ENCODE data around the gene CDH8.
A peak's percentile ranks its signal among the peaks of the same experiment; 100 is the strongest.

The CDH8 gene

GRCh38 chr16:62036101-62036801, at the start of gene CDH8:
TSS of gene CDH8 (minus strand) at chr16:62036438. CDS start at chr16:62021403, 15,035 bp downstream.
- TF ChIP-seq, protein P1, sequence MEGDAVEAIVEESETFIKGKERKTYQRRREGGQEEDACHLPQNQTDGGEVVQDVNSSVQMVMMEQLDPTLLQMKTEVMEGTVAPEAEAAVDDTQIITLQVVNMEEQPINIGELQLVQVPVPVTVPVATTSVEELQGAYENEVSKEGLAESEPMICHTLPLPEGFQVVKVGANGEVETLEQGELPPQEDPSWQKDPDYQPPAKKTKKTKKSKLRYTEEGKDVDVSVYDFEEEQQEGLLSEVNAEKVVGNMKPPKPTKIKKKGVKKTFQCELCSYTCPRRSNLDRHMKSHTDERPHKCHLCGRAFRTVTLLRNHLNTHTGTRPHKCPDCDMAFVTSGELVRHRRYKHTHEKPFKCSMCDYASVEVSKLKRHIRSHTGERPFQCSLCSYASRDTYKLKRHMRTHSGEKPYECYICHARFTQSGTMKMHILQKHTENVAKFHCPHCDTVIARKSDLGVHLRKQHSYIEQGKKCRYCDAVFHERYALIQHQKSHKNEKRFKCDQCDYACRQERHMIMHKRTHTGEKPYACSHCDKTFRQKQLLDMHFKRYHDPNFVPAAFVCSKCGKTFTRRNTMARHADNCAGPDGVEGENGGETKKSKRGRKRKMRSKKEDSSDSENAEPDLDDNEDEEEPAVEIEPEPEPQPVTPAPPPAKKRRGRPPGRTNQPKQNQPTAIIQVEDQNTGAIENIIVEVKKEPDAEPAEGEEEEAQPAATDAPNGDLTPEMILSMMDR (IDR thresholded peaks at IDR 0.05; ENCODE audit: control insufficient read depth, insufficient read depth, low read depth, low read length, missing control alignments), result no peak
- DNase-seq (ENCODE audit: low read depth), result no peak
- no peak within 1 kb of the TSS for H3K4me3 ChIP-seq (ENCODE audit: control insufficient read depth, low read depth, low read length)

DNA sequence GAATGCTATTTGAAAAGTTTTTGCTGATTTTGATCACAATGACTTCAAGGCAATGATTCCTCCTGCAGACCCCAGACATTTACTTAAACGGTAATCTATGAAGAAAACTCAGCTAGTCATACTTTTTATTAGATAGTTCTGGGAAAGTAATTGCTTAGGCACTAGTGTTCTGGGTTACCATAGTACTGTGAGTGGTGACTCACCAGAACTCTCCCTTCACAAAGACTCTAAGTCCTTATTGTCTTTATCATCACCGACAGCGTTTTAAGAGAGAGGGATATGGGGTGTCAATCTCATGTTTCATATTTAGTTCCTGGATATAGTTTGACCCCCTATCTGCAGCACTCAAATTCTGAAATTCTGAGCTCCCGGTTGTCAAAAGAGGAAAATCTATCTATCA, 43.0 kb upstream of the CDH8 start:
- TF ChIP-seq, protein P1 (IDR thresholded peaks at IDR 0.05; ENCODE audit: control insufficient read depth, insufficient read depth, low read depth, low read length, missing control alignments), result no peak
- DNase-seq (ENCODE audit: low read depth), result no peak
- H3K4me3 ChIP-seq (ENCODE audit: control insufficient read depth, low read depth, low read length), result no peak overlapping the region

DNA sequence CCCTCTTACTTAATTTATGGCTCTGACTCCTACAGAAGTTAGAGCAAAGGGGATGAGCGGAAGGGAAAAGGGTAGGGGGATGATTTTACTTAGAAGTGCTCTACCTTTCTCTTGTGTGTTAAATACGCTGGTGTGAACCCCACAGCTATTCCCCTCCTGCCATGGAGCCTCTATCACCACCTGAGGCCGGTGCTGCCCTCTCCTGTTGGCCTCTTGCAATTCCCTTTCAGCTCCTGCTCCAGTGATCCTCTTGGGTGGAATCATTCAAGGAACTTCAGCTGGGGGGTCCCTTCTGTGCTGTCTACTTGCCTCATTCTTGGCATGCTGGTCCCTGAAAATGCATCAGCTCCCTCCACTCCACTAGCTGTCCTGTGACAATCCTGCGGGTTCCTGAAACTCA, 41.8 kb upstream of the CDH8 start:
- no peak overlapping the region for H3K4me3 ChIP-seq (ENCODE audit: control insufficient read depth, low read depth, low read length)
- TF ChIP-seq, protein P1 (IDR thresholded peaks at IDR 0.05; ENCODE audit: control insufficient read depth, insufficient read depth, low read depth, low read length, missing control alignments), result peak; percentile 13
- no peak for DNase-seq (ENCODE audit: low read depth)

GRCh38 chr16:62076886-62077285, 40.6 kb upstream of the CDH8 start:
- TF ChIP-seq, protein P1 (IDR thresholded peaks at IDR 0.05; ENCODE audit: control insufficient read depth, insufficient read depth, low read depth, low read length, missing control alignments), result no peak
- no peak for DNase-seq (ENCODE audit: low read depth)
- H3K4me3 ChIP-seq (ENCODE audit: control insufficient read depth, low read depth, low read length), result no peak overlapping the region

- no peak for DNase-seq (ENCODE audit: low read depth)
- TF ChIP-seq, protein P1 (IDR thresholded peaks at IDR 0.05; ENCODE audit: control insufficient read depth, insufficient read depth, low read depth, low read length, missing control alignments), result no peak
- no peak overlapping the region for H3K4me3 ChIP-seq (ENCODE audit: control insufficient read depth, low read depth, low read length)
Observed at GRCh38 chr16:62068747-62069146, 32.5 kb upstream of the CDH8 start.

GRCh38 chr16:62067981-62068380, 31.7 kb upstream of the CDH8 start:
- DNase-seq (ENCODE audit: low read depth), result no peak
- TF ChIP-seq, protein P1 (IDR thresholded peaks at IDR 0.05; ENCODE audit: control insufficient read depth, insufficient read depth, low read depth, low read length, missing control alignments), result no peak

More at GRCh38 chr16:62067981-62068380, 31.7 kb upstream of the CDH8 start:
- no peak overlapping the region for H3K4me3 ChIP-seq (ENCODE audit: control insufficient read depth, low read depth, low read length)

Data from AG09309 (cell line).